Measurements from ENCODE around the gene TFPT.

GRCh38 chr19:54107876-54108490 lies 7.5 kb downstream of the TFPT start:
- TF ChIP-seq, protein P1, sequence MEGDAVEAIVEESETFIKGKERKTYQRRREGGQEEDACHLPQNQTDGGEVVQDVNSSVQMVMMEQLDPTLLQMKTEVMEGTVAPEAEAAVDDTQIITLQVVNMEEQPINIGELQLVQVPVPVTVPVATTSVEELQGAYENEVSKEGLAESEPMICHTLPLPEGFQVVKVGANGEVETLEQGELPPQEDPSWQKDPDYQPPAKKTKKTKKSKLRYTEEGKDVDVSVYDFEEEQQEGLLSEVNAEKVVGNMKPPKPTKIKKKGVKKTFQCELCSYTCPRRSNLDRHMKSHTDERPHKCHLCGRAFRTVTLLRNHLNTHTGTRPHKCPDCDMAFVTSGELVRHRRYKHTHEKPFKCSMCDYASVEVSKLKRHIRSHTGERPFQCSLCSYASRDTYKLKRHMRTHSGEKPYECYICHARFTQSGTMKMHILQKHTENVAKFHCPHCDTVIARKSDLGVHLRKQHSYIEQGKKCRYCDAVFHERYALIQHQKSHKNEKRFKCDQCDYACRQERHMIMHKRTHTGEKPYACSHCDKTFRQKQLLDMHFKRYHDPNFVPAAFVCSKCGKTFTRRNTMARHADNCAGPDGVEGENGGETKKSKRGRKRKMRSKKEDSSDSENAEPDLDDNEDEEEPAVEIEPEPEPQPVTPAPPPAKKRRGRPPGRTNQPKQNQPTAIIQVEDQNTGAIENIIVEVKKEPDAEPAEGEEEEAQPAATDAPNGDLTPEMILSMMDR (IDR thresholded peaks at IDR 0.05; ENCODE audit: low read length) = no peak
- no peak for TF ChIP-seq EZH2 (optimal IDR thresholded peaks at IDR 0.05; ENCODE audit: low read depth, low read length)
- no peak for TF ChIP-seq EZH2phosphoT487 (IDR thresholded peaks at IDR 0.05; ENCODE audit: low read length)
